Measurements from ENCODE around the gene NLGN2. TPM values are rescaled to one million over a fixed set of nuclear protein-coding genes. Genes with fewer than 3 reads are reported as not detected.

NLGN2 gene
- total RNA-seq, 4 donors from 2014 or later: 5.5 to 9.6 (median 6.4) TPM

DNA sequence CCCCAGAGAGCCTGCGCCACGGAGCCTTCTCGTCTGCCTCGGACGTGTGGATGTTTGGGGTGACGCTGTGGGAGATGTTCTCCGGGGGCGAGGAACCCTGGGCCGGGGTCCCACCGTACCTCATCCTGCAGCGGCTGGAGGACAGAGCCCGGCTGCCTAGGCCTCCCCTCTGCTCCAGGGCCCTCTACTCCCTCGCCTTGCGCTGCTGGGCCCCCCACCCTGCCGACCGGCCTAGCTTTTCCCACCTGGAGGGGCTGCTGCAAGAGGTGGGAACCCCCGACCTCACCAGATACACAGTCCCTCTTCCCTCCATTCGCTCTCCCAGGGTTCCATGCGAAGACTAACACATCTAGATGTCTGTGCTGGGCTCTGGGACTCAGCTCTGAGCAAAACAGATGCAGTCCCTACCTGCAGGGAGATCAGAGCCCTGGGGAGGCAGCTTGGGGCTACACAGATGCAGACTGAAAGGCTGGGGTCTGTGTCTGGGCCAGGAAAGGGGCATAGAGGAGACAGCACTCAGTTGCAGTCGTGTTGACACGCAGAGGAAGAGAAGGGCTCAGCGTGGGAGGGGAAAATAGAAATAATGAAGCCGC, 23.1 kb upstream of the NLGN2 start:
- DNase-seq (ENCODE audit: low spot score in 2 of 2): no peak
- no peak overlapping the region for H3K4me3 ChIP-seq (ENCODE audit: low read depth, poor library complexity, severe bottlenecking)
- intact Hi-C loops (cut with DNase I; ENCODE audit: low total_unique reads): no loop called here
- WGBS, 2 donors: 78 to 85% methylated on average over 13 to 23 of the region's 23 CpGs
- TF ChIP-seq, protein P1, sequence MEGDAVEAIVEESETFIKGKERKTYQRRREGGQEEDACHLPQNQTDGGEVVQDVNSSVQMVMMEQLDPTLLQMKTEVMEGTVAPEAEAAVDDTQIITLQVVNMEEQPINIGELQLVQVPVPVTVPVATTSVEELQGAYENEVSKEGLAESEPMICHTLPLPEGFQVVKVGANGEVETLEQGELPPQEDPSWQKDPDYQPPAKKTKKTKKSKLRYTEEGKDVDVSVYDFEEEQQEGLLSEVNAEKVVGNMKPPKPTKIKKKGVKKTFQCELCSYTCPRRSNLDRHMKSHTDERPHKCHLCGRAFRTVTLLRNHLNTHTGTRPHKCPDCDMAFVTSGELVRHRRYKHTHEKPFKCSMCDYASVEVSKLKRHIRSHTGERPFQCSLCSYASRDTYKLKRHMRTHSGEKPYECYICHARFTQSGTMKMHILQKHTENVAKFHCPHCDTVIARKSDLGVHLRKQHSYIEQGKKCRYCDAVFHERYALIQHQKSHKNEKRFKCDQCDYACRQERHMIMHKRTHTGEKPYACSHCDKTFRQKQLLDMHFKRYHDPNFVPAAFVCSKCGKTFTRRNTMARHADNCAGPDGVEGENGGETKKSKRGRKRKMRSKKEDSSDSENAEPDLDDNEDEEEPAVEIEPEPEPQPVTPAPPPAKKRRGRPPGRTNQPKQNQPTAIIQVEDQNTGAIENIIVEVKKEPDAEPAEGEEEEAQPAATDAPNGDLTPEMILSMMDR (IDR thresholded peaks at IDR 0.05): no peak
- no peak for TF ChIP-seq POLR2A (IDR thresholded peaks at IDR 0.05)

- intact Hi-C loops (cut with DNase I; ENCODE audit: low total_unique reads): no loop called here
- TF ChIP-seq POLR2A (IDR thresholded peaks at IDR 0.05): no peak
- TF ChIP-seq, protein P1 (IDR thresholded peaks at IDR 0.05): no peak
- 91 to 93% methylated on average over 10 of the region's 10 CpGs for WGBS, 2 donors
- H3K4me3 ChIP-seq (ENCODE audit: low read depth, poor library complexity, severe bottlenecking): no peak overlapping the region
- no peak for DNase-seq (ENCODE audit: low spot score in 2 of 2)
Measured at GRCh38 chr17:7388856-7389255, 18.8 kb upstream of the NLGN2 start.

- H3K4me3 ChIP-seq (ENCODE audit: low read depth, poor library complexity, severe bottlenecking): no peak overlapping the region
- intact Hi-C loops (cut with DNase I; ENCODE audit: low total_unique reads): no loop called here
- 82 to 91% methylated on average over 19 of the region's 19 CpGs for WGBS, 2 donors
- TF ChIP-seq, protein P1 (IDR thresholded peaks at IDR 0.05): no peak
- DNase-seq (ENCODE audit: low spot score in 2 of 2): no peak
Measured at GRCh38 chr17:7389924-7390910, 17.4 kb upstream of the NLGN2 start.

- H3K4me3 ChIP-seq (ENCODE audit: low read depth, poor library complexity, severe bottlenecking): no peak overlapping the region
- 59 to 80% methylated on average over 2 of the region's 2 CpGs for WGBS, 2 donors
- intact Hi-C loops (cut with DNase I; ENCODE audit: low total_unique reads): no loop called here
- no peak for TF ChIP-seq POLR2A (IDR thresholded peaks at IDR 0.05)
- TF ChIP-seq, protein P1 (IDR thresholded peaks at IDR 0.05): no peak
- no peak for DNase-seq (ENCODE audit: low spot score in 2 of 2)
Measured at GRCh38 chr17:7391307-7391706, 16.3 kb upstream of the NLGN2 start.

DNA sequence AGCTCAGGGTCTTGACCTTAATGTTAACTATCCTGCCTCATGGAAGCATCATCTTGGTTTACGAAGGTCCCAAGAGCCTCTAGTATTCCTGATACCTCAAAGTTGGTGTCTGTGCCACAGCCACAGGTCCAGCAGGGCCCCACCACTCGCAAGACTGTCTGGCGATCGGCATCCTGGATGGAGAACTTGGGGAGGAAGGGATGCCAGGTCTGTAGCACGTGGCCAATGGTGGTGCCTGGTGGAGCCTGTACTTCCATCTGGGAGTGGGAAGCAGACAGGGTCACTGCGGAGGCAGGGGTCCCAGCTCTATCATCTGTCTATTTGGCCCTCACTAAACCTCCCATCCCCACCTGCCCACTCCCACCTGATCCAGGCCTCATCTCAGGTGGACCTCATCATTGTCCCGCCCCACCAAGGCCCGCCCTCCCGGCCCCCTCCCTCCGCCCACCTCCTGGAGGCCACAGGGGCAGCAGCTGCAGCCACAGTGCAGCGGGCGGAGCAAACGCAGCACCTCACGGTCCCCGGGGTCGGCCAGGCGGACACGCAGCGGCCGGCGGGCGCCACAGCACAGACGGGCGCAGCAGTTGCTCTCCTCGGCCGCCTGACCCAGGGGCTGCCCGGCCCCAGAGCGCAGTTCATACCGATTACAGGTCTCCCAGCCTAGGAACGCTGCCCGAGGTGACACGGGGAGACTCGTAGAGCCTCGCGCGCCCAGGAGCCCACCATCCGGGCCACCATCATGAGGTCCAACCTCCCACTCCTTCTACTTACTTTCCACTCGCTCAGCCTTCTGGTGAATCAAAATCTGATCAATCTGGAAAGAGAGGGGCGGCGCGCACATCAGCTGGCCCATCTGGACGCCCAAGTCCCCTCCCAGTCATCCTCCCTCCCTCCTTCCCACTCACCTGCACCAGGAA, 14.7 kb upstream of the NLGN2 start:
- intact Hi-C loops (cut with DNase I; ENCODE audit: low total_unique reads): no loop called here
- no peak for DNase-seq (ENCODE audit: low spot score in 2 of 2)
- TF ChIP-seq, protein P1 (IDR thresholded peaks at IDR 0.05): no peak
- TF ChIP-seq POLR2A (IDR thresholded peaks at IDR 0.05): no peak
- H3K4me3 ChIP-seq (ENCODE audit: low read depth, poor library complexity, severe bottlenecking): no peak overlapping the region
- WGBS, 2 donors: 77 to 81% methylated on average over 31 to 37 of the region's 42 CpGs
